ENCODE data around the gene MPPED2.

MPPED2 gene

GRCh38 chr11:30463266-30463665, 122.9 kb downstream of the MPPED2 start:
- Histone ChIP-seq H3K4me2 (ENCODE audit: insufficient read depth, low read length) (no peak overlapping the region), H3K36me3 (ENCODE audit: insufficient read depth, low read length) (no peaks in the 10 kb centered on the region), H3K27ac (ENCODE audit: low read length) (no peak overlapping the region), H4K20me1 (ENCODE audit: insufficient read depth, low read length) (no peaks in the 10 kb centered on the region), H3K9me3 (ENCODE audit: insufficient read depth, low read length, severe bottlenecking) (no peaks in the 10 kb centered on the region), H3K4me1 (ENCODE audit: insufficient read depth, low read length) (no peaks in the 10 kb centered on the region), H3K4me3 (ENCODE audit: low read depth in 1 of 2, low read length in 2 of 2) (no peak overlapping the region), H3K79me2 (ENCODE audit: insufficient read depth, low read length) (no peaks in the 10 kb centered on the region), H3K9ac (ENCODE audit: low read depth, low read length) (no peak overlapping the region), H2AFZ (ENCODE audit: low read depth, low read length) (no peak overlapping the region), H3K27me3 (ENCODE audit: insufficient read depth, low read length, poor library complexity) (no peaks in the 10 kb centered on the region)
- ATAC-seq (ENCODE audit: insufficient read depth, low read depth) (no peak), DNase-seq (no peak)
- TF ChIP-seq EZH2 (IDR thresholded peaks at IDR 0.05; ENCODE audit: borderline replicate concordance, low read depth, low read length, severe bottlenecking): no peak

- Histone ChIP-seq H3K4me1 (ENCODE audit: insufficient read depth, low read length) (no peaks in the 10 kb centered on the region), H3K79me2 (ENCODE audit: insufficient read depth, low read length) (no peaks in the 10 kb centered on the region), H3K9ac (ENCODE audit: low read depth, low read length) (no peak overlapping the region), H2AFZ (ENCODE audit: low read depth, low read length) (no peak overlapping the region), H3K27me3 (ENCODE audit: insufficient read depth, low read length, poor library complexity) (no peaks in the 10 kb centered on the region), H3K36me3 (ENCODE audit: insufficient read depth, low read length) (no peaks in the 10 kb centered on the region), H4K20me1 (ENCODE audit: insufficient read depth, low read length) (no peaks in the 10 kb centered on the region), H3K27ac (ENCODE audit: low read length) (no peak overlapping the region), H3K4me3 (ENCODE audit: low read depth in 1 of 2, low read length in 2 of 2) (no peak overlapping the region), H3K4me2 (ENCODE audit: insufficient read depth, low read length) (no peak overlapping the region), H3K9me3 (ENCODE audit: insufficient read depth, low read length, severe bottlenecking) (no peaks in the 10 kb centered on the region)
- no peak for TF ChIP-seq EZH2 (IDR thresholded peaks at IDR 0.05; ENCODE audit: borderline replicate concordance, low read depth, low read length, severe bottlenecking)
- TF ChIP-seq, protein P1, sequence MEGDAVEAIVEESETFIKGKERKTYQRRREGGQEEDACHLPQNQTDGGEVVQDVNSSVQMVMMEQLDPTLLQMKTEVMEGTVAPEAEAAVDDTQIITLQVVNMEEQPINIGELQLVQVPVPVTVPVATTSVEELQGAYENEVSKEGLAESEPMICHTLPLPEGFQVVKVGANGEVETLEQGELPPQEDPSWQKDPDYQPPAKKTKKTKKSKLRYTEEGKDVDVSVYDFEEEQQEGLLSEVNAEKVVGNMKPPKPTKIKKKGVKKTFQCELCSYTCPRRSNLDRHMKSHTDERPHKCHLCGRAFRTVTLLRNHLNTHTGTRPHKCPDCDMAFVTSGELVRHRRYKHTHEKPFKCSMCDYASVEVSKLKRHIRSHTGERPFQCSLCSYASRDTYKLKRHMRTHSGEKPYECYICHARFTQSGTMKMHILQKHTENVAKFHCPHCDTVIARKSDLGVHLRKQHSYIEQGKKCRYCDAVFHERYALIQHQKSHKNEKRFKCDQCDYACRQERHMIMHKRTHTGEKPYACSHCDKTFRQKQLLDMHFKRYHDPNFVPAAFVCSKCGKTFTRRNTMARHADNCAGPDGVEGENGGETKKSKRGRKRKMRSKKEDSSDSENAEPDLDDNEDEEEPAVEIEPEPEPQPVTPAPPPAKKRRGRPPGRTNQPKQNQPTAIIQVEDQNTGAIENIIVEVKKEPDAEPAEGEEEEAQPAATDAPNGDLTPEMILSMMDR (IDR thresholded peaks at IDR 0.05; ENCODE audit: borderline replicate concordance, extremely low read depth, low read length, poor library complexity, severe bottlenecking): no peak
- ATAC-seq (ENCODE audit: insufficient read depth, low read depth) (no peak), DNase-seq (no peak)
These were observed 123.7 kb downstream of the MPPED2 start for GRCh38 chr11:30462421-30462820.

DNA sequence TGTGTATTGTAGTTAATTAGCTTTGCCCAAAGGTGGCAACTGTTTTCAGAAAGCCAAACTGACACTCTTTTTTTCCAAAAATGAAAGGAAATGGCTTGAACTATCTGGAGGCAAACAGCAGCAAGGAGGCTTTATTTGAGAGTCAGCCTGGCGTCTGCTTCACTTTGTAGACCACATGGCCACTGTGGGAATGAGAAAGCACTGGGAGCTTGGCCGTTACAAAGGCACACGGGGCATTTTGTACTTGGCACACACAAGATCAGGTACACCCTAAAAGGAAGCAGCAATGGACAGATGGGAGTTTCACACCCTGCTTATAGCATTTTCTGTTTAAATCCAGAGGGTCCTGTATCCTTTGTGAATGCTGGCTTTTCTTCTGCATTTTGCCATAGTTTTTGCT, 126.3 kb downstream of the MPPED2 start:
- Histone ChIP-seq H3K9me3 (ENCODE audit: insufficient read depth, low read length, severe bottlenecking) (no peaks in the 10 kb centered on the region), H3K27me3 (ENCODE audit: insufficient read depth, low read length, poor library complexity) (no peaks in the 10 kb centered on the region), H3K79me2 (ENCODE audit: insufficient read depth, low read length) (no peaks in the 10 kb centered on the region), H3K4me3 (ENCODE audit: low read depth in 1 of 2, low read length in 2 of 2) (no peak overlapping the region), H3K4me2 (ENCODE audit: insufficient read depth, low read length) (no peak overlapping the region), H3K9ac (ENCODE audit: low read depth, low read length) (no peak overlapping the region), H3K4me1 (ENCODE audit: insufficient read depth, low read length) (no peaks in the 10 kb centered on the region), H2AFZ (ENCODE audit: low read depth, low read length) (no peak overlapping the region), H3K27ac (ENCODE audit: low read length) (no peak overlapping the region), H3K36me3 (ENCODE audit: insufficient read depth, low read length) (no peaks in the 10 kb centered on the region), H4K20me1 (ENCODE audit: insufficient read depth, low read length) (no peaks in the 10 kb centered on the region)
- no peak for ATAC-seq (ENCODE audit: insufficient read depth, low read depth)
- TF ChIP-seq, protein P1 (IDR thresholded peaks at IDR 0.05; ENCODE audit: borderline replicate concordance, extremely low read depth, low read length, poor library complexity, severe bottlenecking): no peak
- TF ChIP-seq EZH2 (IDR thresholded peaks at IDR 0.05; ENCODE audit: borderline replicate concordance, low read depth, low read length, severe bottlenecking): no peak
- no peak for DNase-seq

DNA sequence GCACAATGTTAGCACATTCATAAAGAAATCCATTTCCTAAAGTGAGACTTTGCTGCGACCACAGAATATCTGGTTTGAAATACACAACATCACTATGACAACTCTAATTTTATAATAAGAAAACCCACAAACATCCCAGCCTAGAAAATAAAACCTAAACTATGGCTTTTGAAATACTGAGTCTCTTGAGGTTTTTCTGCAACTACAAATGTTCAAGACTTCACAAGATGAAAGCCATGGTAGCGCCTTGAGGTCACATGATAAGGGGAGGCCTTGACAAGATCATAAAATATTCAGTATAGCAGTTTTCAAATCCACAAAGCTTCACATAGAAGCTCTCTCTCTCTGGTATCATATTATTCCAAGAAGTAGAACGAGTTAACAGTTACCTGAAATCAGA, 126.8 kb downstream of the MPPED2 start:
- H3K36me3 ChIP-seq (ENCODE audit: insufficient read depth, low read length): no peaks in the 10 kb centered on the region
- H3K4me1 ChIP-seq (ENCODE audit: insufficient read depth, low read length): no peaks in the 10 kb centered on the region
- no peaks in the 10 kb centered on the region for H3K9me3 ChIP-seq (ENCODE audit: insufficient read depth, low read length, severe bottlenecking)
- H2AFZ ChIP-seq (ENCODE audit: low read depth, low read length): no peak overlapping the region
- no peak overlapping the region for H3K4me2 ChIP-seq (ENCODE audit: insufficient read depth, low read length)
- no peaks in the 10 kb centered on the region for H3K79me2 ChIP-seq (ENCODE audit: insufficient read depth, low read length)
- H3K9ac ChIP-seq (ENCODE audit: low read depth, low read length): no peak overlapping the region
- DNase-seq: no peak
- H3K4me3 ChIP-seq (ENCODE audit: low read depth in 1 of 2, low read length in 2 of 2): no peak overlapping the region
- no peak for ATAC-seq (ENCODE audit: insufficient read depth, low read depth)
- H4K20me1 ChIP-seq (ENCODE audit: insufficient read depth, low read length): no peaks in the 10 kb centered on the region
- no peaks in the 10 kb centered on the region for H3K27me3 ChIP-seq (ENCODE audit: insufficient read depth, low read length, poor library complexity)
- H3K27ac ChIP-seq (ENCODE audit: low read length): no peak overlapping the region
- no peak for TF ChIP-seq EZH2 (IDR thresholded peaks at IDR 0.05; ENCODE audit: borderline replicate concordance, low read depth, low read length, severe bottlenecking)
- TF ChIP-seq, protein P1 (IDR thresholded peaks at IDR 0.05; ENCODE audit: borderline replicate concordance, extremely low read depth, low read length, poor library complexity, severe bottlenecking): no peak

Data from DND-41 (cell line).